ENCODE measurements around the gene TGFB1.
A peak's percentile ranks its signal among the peaks of the same experiment; 100 is the strongest.

The TGFB1 gene

GRCh38 chr19:41341669-41342490, 11.8 kb downstream of the TGFB1 start:
- DNase-seq (ENCODE audit: low read depth), result no peak

GRCh38 chr19:41339936-41340335, 13.8 kb downstream of the TGFB1 start:
- DNase-seq (ENCODE audit: low read depth), result no peak

GRCh38 chr19:41335467-41335866, 18.3 kb downstream of the TGFB1 start:
- DNase-seq (ENCODE audit: low read depth), result no peak

GRCh38 chr19:41334793-41335192, 18.9 kb downstream of the TGFB1 start:
- DNase-seq (ENCODE audit: low read depth), result no peak

GRCh38 chr19:41332468-41332867, 21.3 kb downstream of the TGFB1 start:
- no peak for DNase-seq (ENCODE audit: low read depth)

GRCh38 chr19:41332000-41332399, 21.7 kb downstream of the TGFB1 start:
- DNase-seq (ENCODE audit: low read depth), result no peak

- DNase-seq (ENCODE audit: low read depth), result no peak
These were observed 22.6 kb downstream of the TGFB1 start for GRCh38 chr19:41330946-41331678.

GRCh38 chr19:41330481-41330880, 23.2 kb downstream of the TGFB1 start:
- DNase-seq (ENCODE audit: low read depth), result no peak

- DNase-seq (ENCODE audit: low read depth), result no peak
These were observed 24.9 kb downstream of the TGFB1 start for GRCh38 chr19:41328842-41329225.

- no peak for DNase-seq (ENCODE audit: low read depth)
These were observed 25.4 kb downstream of the TGFB1 start for GRCh38 chr19:41328157-41328841.

- peak; percentile 84 for DNase-seq (ENCODE audit: low read depth)
These were observed 26.1 kb downstream of the TGFB1 start for GRCh38 chr19:41327576-41328156.

GRCh38 chr19:41327076-41327575, 26.6 kb downstream of the TGFB1 start:
- no peak for DNase-seq (ENCODE audit: low read depth)

- no peak for DNase-seq (ENCODE audit: low read depth)
These were observed 27.6 kb downstream of the TGFB1 start for GRCh38 chr19:41325947-41326706.

- DNase-seq (ENCODE audit: low read depth), result no peak
These were observed 28.1 kb downstream of the TGFB1 start for GRCh38 chr19:41325640-41325946.

GRCh38 chr19:41324921-41325639, 28.6 kb downstream of the TGFB1 start:
- peak; percentile 42 for DNase-seq (ENCODE audit: low read depth)

GRCh38 chr19:41324231-41324702, 29.5 kb downstream of the TGFB1 start:
- no peak for DNase-seq (ENCODE audit: low read depth)

GRCh38 chr19:41323430-41324125, 30.1 kb downstream of the TGFB1 start:
- no peak for DNase-seq (ENCODE audit: low read depth)

- no peak for DNase-seq (ENCODE audit: low read depth)
These were observed 30.7 kb downstream of the TGFB1 start for GRCh38 chr19:41323023-41323422.

- DNase-seq (ENCODE audit: low read depth), result no peak
These were observed 31.3 kb downstream of the TGFB1 start for GRCh38 chr19:41322451-41322850.

- no peak for DNase-seq (ENCODE audit: low read depth)
These were observed 32.0 kb downstream of the TGFB1 start for GRCh38 chr19:41321600-41322270.

All from stimulated activated CD8-positive, alpha-beta memory T cell treated with anti-CD3 and anti-CD28 coated beads, Interleukin-12 subunit alpha, Interleukin-12 subunit beta, amount 100 ng/mL, for 4 hours (primary cell).